ENCODE measurements around the gene MBLAC2.

DNA sequence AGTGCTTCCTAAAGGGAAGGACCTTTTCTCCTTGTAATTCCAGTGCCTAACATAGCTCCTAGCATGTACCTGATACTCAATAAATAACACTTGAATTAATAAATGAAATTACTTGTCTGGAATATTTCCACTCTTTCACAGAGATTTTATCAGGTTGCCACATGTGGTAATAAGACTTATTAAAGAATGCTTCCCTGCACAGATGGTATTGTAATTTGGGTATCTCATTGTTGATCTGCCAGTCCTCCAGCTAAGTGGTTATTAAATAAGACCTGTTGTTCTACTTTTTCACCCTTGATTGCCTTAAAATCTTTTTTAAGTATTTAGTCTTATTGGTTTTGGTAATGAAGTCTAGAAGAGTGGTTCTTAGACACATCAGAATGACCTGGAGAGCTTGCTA, 36.9 kb downstream of the MBLAC2 start:
- TF ChIP-seq, protein P1, sequence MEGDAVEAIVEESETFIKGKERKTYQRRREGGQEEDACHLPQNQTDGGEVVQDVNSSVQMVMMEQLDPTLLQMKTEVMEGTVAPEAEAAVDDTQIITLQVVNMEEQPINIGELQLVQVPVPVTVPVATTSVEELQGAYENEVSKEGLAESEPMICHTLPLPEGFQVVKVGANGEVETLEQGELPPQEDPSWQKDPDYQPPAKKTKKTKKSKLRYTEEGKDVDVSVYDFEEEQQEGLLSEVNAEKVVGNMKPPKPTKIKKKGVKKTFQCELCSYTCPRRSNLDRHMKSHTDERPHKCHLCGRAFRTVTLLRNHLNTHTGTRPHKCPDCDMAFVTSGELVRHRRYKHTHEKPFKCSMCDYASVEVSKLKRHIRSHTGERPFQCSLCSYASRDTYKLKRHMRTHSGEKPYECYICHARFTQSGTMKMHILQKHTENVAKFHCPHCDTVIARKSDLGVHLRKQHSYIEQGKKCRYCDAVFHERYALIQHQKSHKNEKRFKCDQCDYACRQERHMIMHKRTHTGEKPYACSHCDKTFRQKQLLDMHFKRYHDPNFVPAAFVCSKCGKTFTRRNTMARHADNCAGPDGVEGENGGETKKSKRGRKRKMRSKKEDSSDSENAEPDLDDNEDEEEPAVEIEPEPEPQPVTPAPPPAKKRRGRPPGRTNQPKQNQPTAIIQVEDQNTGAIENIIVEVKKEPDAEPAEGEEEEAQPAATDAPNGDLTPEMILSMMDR (IDR thresholded peaks at IDR 0.05), result no peak
- no peak for TF ChIP-seq POLR2A (IDR thresholded peaks at IDR 0.05)

Data from stomach (tissue), 4 donors.